Hindlimb muscle (tissue), 1 donor: ENCODE measurements around the gene TMEM101. TPM values are rescaled to one million over a fixed set of nuclear protein-coding genes. Genes with fewer than 3 reads are reported as not detected.
"Not testable (repeated sequence)": the region's sequence is repeated elsewhere in the genome, so short reads cannot be mapped to it uniquely, and the experiment has no call there.

ENCODE experiments used
- DNase-seq: peaks from one replicate; pipeline ENCODE4 v3.0.0-alpha.2; 2013
- polyA plus RNA-seq: library from polyadenylated mRNA; unstranded; fragments of 120-200 nt; gene quantifications from one replicate; pipeline ENCODE4 v1.2.1, GENCODE V29; 2013; ENCODE audit not compliant: insufficient read length

TMEM101 gene
- polyA plus RNA-seq, 1 donor = 33.1 TPM

DNA sequence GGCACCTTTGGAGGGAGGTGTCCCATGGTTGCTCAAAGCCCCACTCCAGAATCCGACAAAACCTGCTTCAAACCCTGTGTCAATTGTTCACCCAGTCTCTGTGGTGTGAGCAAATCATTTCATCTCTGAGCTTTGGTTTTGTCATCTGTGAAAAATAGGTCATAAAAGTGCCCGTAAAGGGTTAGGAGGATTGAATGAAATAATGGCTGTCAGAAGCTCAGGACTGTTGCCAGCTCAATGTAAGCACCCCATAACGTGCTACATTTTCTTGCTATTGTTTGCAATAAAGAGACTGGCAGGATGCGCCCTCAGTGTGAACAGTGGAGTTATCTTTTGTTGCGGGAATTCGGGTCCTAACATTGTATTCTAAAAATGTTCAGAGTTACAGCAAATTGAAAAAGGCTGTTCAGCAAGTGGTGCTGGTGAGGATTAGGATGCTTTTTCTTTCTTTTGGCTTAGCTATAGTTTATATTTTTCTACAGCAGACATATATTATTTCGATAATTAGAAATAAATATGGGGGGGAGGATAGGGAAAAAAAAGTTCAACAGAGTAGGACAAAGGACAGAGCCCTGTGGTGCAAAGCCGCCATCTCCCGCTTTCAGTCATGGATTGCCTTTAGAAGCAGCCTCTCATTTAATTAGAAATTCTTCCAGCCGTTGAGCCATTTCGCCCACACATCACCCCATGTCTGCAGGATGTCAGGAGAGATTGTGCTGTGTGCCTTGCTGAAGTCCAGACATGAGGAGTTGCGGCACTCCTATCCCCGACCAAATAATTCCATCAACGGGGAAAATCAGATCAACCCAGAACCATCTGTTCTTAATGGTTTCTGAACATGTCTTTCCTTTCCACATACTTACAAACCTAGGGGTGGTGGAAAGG is 40.1 kb downstream of the TMEM101 start:
- DNase-seq = no peak

DNA sequence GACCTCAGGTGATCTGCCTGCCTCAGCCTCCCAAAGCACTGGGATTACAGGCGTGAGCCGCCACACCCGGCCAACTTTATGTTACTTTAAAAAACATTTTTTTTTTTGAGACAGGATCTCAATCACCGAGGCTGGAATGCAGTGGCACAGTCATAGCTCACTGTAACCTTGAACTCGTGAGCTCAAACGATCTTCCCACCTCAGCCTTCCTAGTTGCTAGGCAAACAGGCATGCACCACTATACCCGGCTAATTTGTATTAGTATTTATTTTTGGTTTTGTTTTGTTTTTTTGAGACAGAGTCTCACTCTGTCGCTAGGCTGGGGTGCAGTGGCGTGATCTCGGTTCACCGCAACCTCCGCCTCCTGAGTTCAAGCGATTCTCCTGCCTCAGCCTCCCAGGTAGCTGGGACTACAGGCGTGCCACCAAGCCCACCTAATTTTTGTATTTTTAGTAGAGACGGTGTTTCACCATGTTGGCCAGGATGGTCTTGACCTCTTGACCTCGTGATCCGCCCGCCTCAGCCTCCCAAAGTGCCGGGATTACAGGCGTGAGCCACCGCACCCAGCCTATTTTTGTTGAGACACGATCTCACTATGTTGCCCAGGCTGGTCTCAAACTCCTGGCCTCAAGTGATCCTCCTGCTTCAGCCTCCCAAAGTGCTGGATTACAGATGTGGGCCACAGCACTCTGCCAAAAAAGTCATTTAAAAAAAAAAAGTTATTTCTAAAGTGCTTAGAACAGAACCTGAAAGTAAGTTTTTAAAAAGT is 42.1 kb downstream of the TMEM101 start:
- DNase-seq = not testable (repeated sequence)

DNA sequence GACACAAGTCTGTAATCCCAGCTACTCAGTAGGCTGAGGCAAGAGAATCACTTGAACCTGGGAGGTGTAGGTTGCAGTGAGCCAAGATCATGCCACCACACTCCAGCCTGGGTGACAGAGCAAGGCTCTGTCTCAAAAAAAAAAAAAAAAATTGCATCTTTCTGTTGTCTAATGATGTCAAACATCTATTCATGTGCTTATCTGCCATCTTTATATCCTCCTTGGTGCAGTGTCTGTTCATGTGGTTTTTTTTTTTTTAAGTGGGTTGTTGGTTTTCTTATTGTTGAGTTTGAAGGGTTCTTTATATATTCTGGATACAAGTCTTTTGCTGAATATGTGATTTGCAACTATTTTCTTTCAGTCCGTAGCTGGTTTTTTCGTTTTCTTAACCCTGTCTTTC is 43.3 kb downstream of the TMEM101 start:
- DNase-seq = not testable (repeated sequence)

DNA sequence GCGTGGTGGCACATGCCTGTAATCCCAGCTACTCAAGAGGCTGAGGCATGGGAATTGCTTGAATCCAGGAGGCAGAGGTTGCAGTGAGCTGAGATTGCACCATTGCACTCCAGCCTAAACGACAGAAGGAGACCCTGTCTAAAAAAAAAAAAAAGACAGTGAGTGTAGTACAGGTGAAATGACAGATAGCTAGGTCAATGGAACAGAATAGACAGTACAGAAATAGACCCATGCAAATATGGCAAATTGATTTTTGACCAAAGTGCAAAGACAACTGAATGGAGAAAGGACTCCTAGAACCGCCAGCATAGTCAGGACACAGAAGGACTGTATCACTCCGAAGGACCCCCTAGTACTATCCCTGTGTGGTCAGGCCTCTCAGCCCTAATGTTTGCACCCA is 44.4 kb downstream of the TMEM101 start:
- DNase-seq = no peak

- DNase-seq = no peak
These were observed 47.4 kb downstream of the TMEM101 start for GRCh38 chr17:43967251-43967875.

- no peak for DNase-seq
These were observed 48.5 kb downstream of the TMEM101 start for GRCh38 chr17:43966276-43966675.

- no peak for DNase-seq
These were observed 52.3 kb downstream of the TMEM101 start for GRCh38 chr17:43962479-43962878.

- DNase-seq = no peak
These were observed 52.8 kb downstream of the TMEM101 start for GRCh38 chr17:43961954-43962353.

DNA sequence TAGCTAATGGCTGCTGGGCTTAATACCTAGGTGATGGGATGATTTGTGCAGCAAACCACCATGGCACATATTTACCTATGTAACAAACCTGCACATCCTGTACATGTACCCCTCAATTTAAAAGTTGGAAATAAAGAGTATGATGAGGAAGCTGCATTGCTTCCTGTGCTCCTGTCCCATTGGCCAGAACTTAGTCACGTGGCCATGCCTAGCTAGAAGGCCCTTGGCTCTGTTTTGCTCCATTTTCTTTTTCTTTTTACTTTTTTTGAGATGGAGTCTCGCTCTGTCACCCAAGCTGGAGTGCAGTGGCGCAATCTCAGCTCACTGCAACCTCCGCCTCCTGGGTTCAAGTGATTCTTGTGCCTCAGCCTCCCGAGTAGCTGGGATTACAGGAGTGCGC is 53.5 kb downstream of the TMEM101 start:
- DNase-seq = not testable (repeated sequence)

Other genes with a start within 250 kb of the TMEM101 start
- gene DUSP3, start 236.0 kb downstream of the TMEM101 start, polyA plus RNA-seq = 81.0 TPM
- not detected for gene CFAP97D1, start 234.5 kb downstream of the TMEM101 start, polyA plus RNA-seq
- 5.8 TPM for gene MPP3, start 181.8 kb downstream of the TMEM101 start, polyA plus RNA-seq
- 3.3 TPM for gene CD300LG, start 167.8 kb downstream of the TMEM101 start, polyA plus RNA-seq
- 2.2 TPM for gene MPP2, start 107.4 kb downstream of the TMEM101 start, polyA plus RNA-seq
- gene PPY, start 72.5 kb downstream of the TMEM101 start, polyA plus RNA-seq = not detected
- not detected for gene PYY, start 61.0 kb downstream of the TMEM101 start, polyA plus RNA-seq
- gene NAGS, start 10.3 kb downstream of the TMEM101 start, polyA plus RNA-seq = 0.19 TPM
- 23.3 TPM for gene LSM12, start 51.7 kb upstream of the TMEM101 start, polyA plus RNA-seq
- gene G6PC3, start 55.8 kb upstream of the TMEM101 start, polyA plus RNA-seq = 39.3 TPM
- 64.6 TPM for gene HDAC5, start 108.7 kb upstream of the TMEM101 start, polyA plus RNA-seq
- 2.7 TPM for gene HROB, start 127.0 kb upstream of the TMEM101 start, polyA plus RNA-seq
- 26.9 TPM for gene ASB16, start 155.7 kb upstream of the TMEM101 start, polyA plus RNA-seq
- 58.1 TPM for gene TMUB2, start 172.0 kb upstream of the TMEM101 start, polyA plus RNA-seq
- 59.5 TPM for gene ATXN7L3, start 184.9 kb upstream of the TMEM101 start, polyA plus RNA-seq
- gene UBTF, start 204.7 kb upstream of the TMEM101 start, polyA plus RNA-seq = 74.0 TPM